ENCODE data around the gene HM13. TPM values are rescaled to one million over a fixed set of nuclear protein-coding genes. Genes with fewer than 3 reads are reported as not detected.

HM13 gene
- total RNA-seq, 1 donor, result 62.0 TPM

- Histone ChIP-seq H3K9me3 (ENCODE audit: low read depth, low read length) (no peaks in the 10 kb centered on the region), H3K4me1 (ENCODE audit: insufficient read depth, low read length) (peaks cover 38% of the 10 kb centered on the region), H3K4me3 (ENCODE audit: low read length) (no peak overlapping the region), H3K27me3 (ENCODE audit: insufficient read depth, low read length) (no peaks in the 10 kb centered on the region)
Observed at GRCh38 chr20:31615416-31615815, 101.2 kb downstream of the HM13 start.

- Histone ChIP-seq H3K4me1 (ENCODE audit: insufficient read depth, low read length) (peaks cover 16% of the 10 kb centered on the region), H3K9me3 (ENCODE audit: low read depth, low read length) (no peaks in the 10 kb centered on the region), H3K27me3 (ENCODE audit: insufficient read depth, low read length) (no peaks in the 10 kb centered on the region), H3K4me3 (ENCODE audit: low read length) (no peak overlapping the region)
Observed at GRCh38 chr20:31617432-31618104, 103.3 kb downstream of the HM13 start.

Other genes starting within 250 kb of the HM13 start
- gene DEFB116, start 205.9 kb upstream of the HM13 start, total RNA-seq, result not detected
- not detected for gene DEFB118, start 145.8 kb upstream of the HM13 start, total RNA-seq
- not detected for gene DEFB119, start 123.9 kb upstream of the HM13 start, total RNA-seq
- not detected for gene DEFB121, start 108.2 kb upstream of the HM13 start, total RNA-seq
- not detected for gene DEFB123, start 73.8 kb upstream of the HM13 start, total RNA-seq
- gene DEFB124, start 39.3 kb upstream of the HM13 start, total RNA-seq, result not detected
- gene REM1, start 39.2 kb upstream of the HM13 start, total RNA-seq, result 0.10 TPM
- gene ID1, start 90.8 kb downstream of the HM13 start, total RNA-seq, result 17.1 TPM
- gene COX4I2, start 123.5 kb downstream of the HM13 start, total RNA-seq, result not detected
- gene BCL2L1, start 208.4 kb downstream of the HM13 start, total RNA-seq, result 37.6 TPM
- gene TPX2, start 224.8 kb downstream of the HM13 start, total RNA-seq, result 1.7 TPM